Eye (tissue), 1 donor: ENCODE measurements around the gene TFRC.
A peak's percentile ranks its signal among the peaks of the same experiment; 100 is the strongest.
"Not testable (repeated sequence)": the region's sequence is repeated elsewhere in the genome, so short reads cannot be mapped to it uniquely, and the experiment has no call there.

ENCODE experiments used
- DNase-seq: peaks from one replicate; pipeline ENCODE4 v3.0.0-alpha.2; 2015

The TFRC gene

DNA sequence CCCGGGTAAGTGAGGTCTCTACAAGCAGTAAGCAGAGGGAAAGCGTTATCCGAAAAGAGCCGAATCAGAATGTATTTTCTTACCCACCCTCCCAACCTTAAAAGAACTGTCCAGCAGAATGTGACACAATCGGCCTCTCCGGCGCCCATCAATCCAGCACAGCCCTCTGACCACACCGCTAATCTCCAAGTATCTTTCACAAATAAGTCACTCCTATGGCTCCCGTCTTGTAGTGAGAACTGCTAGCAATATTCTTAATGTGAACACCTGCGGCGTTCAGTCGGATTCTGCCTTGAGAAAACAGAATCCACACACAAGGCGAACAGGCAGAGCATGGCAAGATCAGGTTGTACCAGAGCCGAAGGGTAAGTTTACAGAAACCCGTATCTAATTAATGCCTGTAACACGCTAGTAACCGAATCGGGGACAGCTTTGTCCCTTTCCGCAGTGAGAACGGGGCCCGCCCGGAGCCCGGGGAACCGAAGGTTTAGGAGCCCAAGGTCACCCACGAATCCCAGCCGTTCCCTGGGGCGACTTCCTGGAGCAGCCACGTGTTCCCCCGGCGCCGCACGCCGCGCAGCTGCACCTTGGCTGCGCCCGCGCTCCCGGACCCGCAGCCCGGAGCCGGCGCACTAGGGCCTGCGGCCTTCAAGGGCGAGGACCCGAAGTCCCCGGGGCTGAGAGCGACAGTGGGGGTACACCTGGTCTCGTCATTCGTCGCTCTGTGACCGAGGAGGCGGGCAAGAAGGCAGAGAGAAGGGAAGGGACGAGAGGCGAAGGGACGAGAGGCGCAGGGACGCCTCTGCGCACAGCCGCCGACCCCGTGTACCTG lies 672 bp downstream of the TFRC start:
- DNase-seq, result peak; percentile 87

DNA sequence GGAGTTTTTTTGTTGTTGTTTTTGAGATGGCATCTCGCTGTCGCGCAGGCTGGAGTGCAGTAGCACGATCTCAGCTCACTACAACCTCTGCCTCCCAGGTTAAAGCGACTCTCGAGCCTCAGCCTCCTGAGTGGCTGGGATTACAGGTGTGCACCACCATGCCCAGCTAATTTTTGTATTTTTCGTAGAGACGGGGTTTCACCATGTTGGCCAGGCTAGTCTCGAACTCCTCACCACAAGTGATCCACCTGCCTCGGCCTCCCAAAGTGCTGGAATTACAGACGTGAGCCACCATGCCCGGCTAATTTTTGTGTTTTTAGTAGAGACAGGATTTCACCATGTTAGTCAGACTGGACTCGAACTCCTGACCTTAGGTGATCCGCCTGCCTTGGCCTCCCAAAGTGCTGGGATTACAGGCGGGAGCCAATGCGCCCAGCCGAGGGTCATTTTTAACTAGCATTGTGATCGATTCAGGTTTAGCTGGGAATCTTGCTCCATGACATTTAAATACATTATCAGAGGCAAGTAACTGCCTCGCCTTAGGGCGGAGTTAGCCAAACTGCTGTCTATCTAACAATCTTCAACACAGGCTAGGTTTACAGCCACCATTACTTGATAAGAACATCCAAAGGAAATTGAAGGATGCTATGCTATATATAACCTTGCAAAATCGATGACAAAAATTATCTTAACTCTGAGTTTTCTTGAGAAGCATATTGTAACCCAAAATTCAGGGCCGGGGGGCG lies 1.6 kb downstream of the TFRC start:
- DNase-seq, result not testable (repeated sequence)

DNA sequence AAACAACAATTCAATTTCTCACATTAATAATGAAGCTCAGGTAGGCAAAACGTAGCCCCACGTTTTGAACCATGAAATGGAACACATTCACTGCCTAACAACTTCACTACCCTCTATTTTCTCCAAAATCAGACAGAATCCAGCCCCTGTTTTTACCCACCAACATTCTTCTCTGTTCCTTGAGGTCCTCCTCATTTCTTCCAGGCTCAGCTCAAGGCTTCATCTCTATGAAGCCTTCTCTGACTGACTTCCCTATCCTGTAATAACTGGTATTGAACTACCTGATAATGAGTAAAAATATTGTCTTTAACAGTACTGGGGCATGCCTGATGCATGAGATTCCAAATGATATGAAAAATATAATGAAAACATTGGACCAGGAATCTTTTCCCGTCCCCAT lies 2.2 kb downstream of the TFRC start:
- DNase-seq, result no peak

- DNase-seq, result no peak
Measured at GRCh38 chr3:196075013-196075412, 6.9 kb downstream of the TFRC start.

DNA sequence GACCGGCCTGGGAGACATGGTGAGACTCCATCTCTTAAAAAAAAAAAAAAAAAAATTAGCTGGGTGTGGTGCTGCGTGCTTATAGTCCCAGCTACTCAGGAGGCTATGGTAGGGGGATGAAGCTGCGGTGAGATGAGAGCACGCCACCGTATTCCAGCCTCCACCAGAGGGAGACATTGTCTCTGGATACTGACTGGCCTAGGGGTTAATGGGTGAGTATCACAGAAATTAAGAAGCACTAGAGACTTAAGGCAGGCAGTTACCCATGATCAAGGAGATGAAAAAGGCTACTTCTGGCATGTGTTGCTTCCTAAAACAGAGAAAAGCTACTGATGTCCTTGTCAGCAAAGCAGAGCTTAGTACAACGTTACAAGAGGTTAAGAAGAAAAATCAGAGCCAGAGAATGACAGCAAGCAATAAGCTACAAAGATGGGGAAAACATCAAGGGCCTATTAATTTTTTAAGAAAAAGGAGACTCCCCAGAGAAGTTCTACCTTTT lies 8.6 kb downstream of the TFRC start:
- peak; percentile 92 for DNase-seq

GRCh38 chr3:196072313-196072712 lies 9.6 kb downstream of the TFRC start:
- DNase-seq, result no peak

- not testable (repeated sequence) for DNase-seq
Measured at GRCh38 chr3:196068812-196069211, 13.1 kb downstream of the TFRC start.

GRCh38 chr3:196067439-196067838 lies 14.5 kb downstream of the TFRC start:
- no peak for DNase-seq

DNA sequence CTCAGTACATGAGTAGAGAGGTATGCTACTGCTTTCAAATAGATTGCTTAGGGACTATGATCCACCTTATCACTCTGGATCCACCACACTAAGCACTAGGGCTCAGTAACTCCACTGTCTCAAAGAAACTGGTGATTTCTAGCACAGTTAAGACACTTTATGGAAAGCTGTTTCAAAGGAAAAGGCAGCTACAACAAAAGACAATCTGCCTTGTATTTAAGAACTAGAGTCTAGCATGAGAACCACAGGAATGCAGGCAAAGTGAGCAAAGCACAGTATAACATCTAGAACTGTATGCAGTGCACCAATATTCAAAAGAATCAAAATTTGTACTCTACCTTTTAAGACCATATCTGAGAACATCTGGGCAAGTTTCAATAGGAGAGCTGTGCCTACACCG lies 17.9 kb downstream of the TFRC start:
- DNase-seq, result no peak

DNA sequence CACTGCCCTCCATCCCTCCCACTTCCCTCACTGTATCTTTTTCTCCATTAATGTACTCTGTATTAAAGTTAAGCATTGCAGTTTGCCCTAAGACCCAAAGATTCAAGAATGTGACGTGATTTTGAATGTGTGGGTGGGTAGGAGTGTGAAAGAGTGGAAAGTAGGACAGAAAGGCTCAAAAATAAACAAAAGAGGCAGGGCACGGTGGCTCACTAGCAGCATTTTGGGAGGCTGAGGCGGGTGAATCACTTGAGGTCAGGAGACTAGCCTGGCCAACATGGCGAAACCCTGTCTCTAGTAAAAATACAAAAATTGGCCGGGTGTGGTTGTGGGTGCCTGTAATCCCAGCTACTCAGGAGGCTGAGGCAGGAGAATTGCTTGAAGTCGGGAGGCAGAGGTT lies 18.4 kb downstream of the TFRC start:
- DNase-seq, result no peak

- no peak for DNase-seq
Measured at GRCh38 chr3:196063049-196063448, 18.8 kb downstream of the TFRC start.

DNA sequence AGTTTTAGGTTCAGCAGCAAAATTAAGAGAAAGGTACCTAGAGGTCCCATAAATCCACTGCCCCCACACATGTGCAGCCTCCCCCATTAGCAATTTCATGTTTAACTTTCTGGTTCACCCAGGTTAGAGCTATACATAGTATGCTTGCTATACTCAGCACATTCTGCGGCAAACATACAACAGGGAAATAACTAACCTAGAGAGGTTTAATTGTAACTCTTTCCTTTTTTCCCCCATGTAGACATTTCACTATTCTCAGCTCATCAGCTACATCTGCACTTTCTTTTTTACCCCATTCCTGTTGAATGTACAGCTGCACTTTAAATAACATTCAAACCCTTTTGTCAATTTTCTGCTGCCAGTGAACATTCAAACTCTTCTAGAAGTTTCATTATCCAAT lies 21.1 kb downstream of the TFRC start:
- DNase-seq, result no peak

GRCh38 chr3:196057760-196058331 lies 24.0 kb downstream of the TFRC start:
- DNase-seq, result no peak

DNA sequence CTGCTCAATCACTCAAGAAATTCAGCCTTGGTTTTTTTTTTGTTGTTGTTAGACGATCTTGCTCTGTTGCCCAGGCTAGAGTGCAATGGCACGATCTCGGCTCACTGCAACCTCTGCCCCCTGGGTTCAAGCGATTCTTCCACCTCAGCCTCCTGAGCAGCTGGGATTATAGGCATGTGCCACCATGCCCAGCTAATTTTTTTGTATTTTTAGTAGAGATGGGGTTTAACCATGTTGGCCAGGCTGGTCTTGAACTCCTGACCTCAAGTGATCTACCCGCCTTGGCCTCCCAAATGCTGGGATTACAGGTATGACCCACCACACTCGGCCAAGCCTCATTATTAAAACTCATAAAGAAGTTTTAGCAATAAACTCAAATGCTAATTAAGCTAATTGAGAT lies 25.5 kb downstream of the TFRC start:
- DNase-seq, result not testable (repeated sequence)

GRCh38 chr3:196055683-196056270 lies 26.1 kb downstream of the TFRC start:
- no peak for DNase-seq

DNA sequence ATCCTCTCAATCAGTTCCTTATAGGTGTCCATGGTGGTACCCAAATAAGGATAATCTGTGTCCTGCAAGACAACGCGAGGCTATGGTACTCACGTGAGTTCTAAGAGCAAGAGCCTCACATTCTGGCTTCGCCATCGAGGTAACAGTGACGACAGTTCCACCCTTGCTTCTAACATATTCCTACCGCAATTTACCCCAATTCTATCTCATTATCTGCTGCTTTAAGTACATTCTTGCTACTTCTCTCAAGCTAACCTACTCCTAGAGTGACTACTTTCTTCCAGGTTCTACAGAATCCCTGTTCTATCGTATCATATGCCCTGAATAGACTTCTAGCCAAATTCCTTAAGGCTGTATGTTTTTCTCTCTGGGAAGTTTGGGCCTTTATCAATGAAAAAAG lies 26.6 kb downstream of the TFRC start:
- DNase-seq, result no peak

DNA sequence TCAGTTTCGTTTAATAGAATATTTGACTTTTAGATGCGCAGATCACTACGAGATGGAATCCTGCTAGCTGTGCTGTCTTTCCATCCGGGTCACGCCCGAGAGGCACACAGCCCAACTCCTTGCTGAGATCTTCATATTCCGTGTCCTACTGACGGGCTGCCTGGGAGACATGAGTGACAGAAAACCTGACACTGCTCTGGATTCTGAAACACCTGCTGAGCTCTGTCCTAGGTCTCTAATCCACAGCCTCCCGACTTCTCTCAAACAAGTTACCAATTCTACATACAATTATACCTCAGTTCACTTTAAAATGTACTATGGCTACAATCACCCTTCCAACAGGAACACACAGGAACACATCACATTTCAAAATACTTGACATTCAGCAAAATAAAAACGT lies 27.2 kb downstream of the TFRC start:
- DNase-seq, result no peak

GRCh38 chr3:196053487-196053886 lies 28.4 kb downstream of the TFRC start:
- DNase-seq, result no peak

DNA sequence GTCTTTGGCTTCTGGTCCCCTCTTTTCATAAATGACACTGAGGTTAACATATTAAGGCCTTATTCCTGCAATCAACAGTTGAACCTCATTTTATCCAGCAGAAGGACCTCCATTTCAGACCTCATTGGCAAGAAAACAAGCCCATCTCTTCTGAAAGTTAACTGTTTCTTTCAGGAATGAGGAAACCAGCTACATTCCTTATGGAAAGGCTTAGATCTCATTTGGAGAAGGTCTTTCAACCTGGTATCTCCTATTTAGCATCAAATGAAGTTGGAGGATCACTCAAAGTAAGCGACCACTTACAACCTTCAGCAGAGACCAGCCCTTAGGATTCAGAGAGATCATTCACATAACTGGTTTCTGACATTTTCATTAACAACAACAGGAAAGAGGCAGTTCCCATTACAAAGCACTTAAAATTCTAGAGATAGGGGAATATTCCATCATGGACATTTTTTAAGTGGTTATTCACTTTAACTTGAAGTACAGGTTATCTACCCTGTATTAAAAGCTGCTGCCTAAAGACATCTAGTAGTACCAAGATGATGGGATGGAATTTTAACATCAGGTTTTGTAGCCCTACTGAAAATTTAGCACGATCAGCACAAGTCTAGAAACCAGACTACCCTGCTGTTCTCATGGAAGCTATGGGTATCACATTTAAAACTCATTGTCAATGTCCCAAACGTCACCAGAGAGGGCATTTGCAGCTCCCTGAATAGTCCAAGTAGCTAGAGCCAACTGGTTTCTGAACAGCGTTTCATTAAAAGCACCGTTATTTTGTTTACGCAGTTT lies 30.4 kb downstream of the TFRC start:
- DNase-seq, result no peak

DNA sequence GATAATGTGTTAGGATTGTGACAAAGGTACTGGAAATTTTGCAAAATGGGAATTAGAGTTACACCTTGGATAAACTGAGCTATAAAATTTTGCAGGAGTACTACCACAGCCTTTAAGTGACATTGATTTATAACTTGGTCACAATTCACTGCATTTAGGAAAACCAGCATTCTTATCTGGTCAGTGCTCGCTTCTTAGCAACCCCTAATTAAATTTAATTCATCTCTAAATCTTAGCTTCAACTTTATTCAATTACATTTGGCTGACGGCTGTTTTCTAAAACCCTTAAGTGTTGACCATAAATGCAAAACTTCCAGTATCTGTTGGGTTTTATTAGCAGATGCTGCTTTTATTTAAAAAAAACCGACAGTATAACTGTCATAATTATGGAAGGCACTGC lies 31.3 kb downstream of the TFRC start:
- DNase-seq, result no peak

DNA sequence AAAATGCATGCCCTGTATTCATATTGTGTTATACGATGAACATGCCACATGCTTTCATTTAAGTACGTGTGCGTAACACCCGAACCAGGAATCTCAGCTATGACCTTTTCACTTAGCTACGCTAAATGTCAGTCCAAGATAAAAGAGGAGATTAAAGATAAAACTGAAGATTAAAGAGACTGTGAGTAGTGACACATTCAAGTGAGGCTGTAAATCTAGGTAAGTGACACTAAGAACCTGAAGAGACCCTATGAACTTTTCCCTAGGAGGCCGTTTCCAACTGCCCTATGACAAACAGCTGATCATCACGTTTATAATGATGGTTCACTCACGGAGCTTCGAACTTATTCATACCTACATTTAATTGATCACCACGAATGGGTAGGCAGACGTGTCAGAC lies 32.2 kb downstream of the TFRC start:
- DNase-seq, result no peak

GRCh38 chr3:196048922-196049598 lies 32.8 kb downstream of the TFRC start:
- DNase-seq, result no peak
